ENCODE results near the gene DFFA. TPM values are rescaled to one million over a fixed set of nuclear protein-coding genes. Genes with fewer than 3 reads are reported as not detected.
A peak's percentile ranks its signal among the peaks of the same experiment; 100 is the strongest.

DFFA gene
- total RNA-seq, 1 experiment from 2014 or later = 94.1 TPM

DNA sequence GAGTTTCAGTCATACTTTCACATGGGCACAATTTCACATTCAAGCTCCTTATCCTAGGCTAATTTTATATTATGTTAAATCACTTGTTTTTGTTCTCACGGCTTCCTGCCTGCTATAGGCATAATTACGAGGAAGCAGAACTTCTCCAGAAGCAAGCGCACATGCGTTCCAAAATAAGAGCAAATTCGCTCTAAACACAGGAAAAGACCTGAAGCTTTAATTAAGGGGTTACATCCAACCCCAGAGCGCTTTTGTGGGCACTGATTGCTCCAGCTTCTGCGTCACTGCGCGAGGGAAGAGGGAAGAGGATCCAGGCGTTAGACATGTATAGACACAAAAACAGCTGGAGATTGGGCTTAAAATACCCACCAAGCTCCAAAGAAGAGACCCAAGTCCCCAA is 22.6 kb downstream of the DFFA start, which contains the start of gene CORT:
CORT (plus strand) TSS at position 281 of the 400 bp plus-strand sequence. CDS start 193 bp downstream, outside the sequence.
- Histone ChIP-seq H3K9me3 (ENCODE audit: control insufficient read depth, low read depth, low read length) (no peaks in the 10 kb centered on the region), H4K91ac (ENCODE audit: insufficient read length, low read depth, low read length) (no peak within 1 kb of the TSS), H4K8ac (replicated peaks; ENCODE audit: insufficient read length, low read depth, low read length) (no peak within 1 kb of the TSS), H3K27ac (ENCODE audit: insufficient read length, low read depth, low read length) (no peak within 1 kb of the TSS), H4K5ac (ENCODE audit: insufficient read length, low read depth, low read length) (no peak within 1 kb of the TSS), H3K18ac (ENCODE audit: insufficient read length, low read depth, low read length) (no peak within 1 kb of the TSS), H3K56ac (ENCODE audit: insufficient read length, low read depth, low read length) (no peak within 1 kb of the TSS), H2BK20ac (ENCODE audit: low read depth, low read length, poor library complexity, severe bottlenecking) (no peak within 1 kb of the TSS), H3K4me2 (ENCODE audit: insufficient read depth, insufficient read length, low read length) (no peak within 1 kb of the TSS), H2AFZ (ENCODE audit: low read length) (no peak within 1 kb of the TSS), H3K79me2 (ENCODE audit: insufficient read depth, low read length) (no peaks in the 10 kb centered on the region), H2BK15ac (ENCODE audit: low read depth, low read length) (no peak within 1 kb of the TSS), H3K23ac (ENCODE audit: insufficient read length, low read depth, low read length) (no peak within 1 kb of the TSS), H3K14ac (ENCODE audit: insufficient read depth, low read length) (no peak within 1 kb of the TSS), H3K23me2 (ENCODE audit: insufficient read length, low read depth, low read length, poor library complexity, severe bottlenecking) (no peaks in the 10 kb centered on the region), H3K27me3 (ENCODE audit: insufficient read depth, low read length) (no peaks in the 10 kb centered on the region), H4K20me1 (ENCODE audit: control insufficient read depth, insufficient read depth, insufficient read length) (no peaks in the 10 kb centered on the region), H2BK12ac (ENCODE audit: insufficient read length, low read depth, low read length) (no peak within 1 kb of the TSS), H2BK120ac (ENCODE audit: low read depth, low read length, poor library complexity, severe bottlenecking) (no peak within 1 kb of the TSS), H3T11ph (ENCODE audit: low read length) (no peak within 1 kb of the TSS), H2BK5ac (ENCODE audit: insufficient read length, low read length) (no peak within 1 kb of the TSS), H3K9ac (ENCODE audit: extremely low read depth, insufficient read length, low read length) (no peak within 1 kb of the TSS), H2AK5ac (ENCODE audit: insufficient read length, low read length) (no peak within 1 kb of the TSS), H3K79me1 (ENCODE audit: insufficient read depth, low read depth, low read length, poor library complexity, severe bottlenecking) (no peaks in the 10 kb centered on the region), H3K4me1 (ENCODE audit: insufficient read depth, low read length) (peaks cover 2% of the 10 kb centered on the region; the same call in 1 of the 2 replicates), H3K4ac (ENCODE audit: low read depth, low read length) (no peak within 1 kb of the TSS)
- H3K36me3 Mint-ChIP-seq (ENCODE audit: insufficient read depth in 1 of 3, low read depth in 3 of 3) = peaks cover 0 to 14% (median 7%) of the 10 kb centered on the region in 3 experiments; a peak in 5 of 7 replicates
- TF ChIP-seq, protein P1, sequence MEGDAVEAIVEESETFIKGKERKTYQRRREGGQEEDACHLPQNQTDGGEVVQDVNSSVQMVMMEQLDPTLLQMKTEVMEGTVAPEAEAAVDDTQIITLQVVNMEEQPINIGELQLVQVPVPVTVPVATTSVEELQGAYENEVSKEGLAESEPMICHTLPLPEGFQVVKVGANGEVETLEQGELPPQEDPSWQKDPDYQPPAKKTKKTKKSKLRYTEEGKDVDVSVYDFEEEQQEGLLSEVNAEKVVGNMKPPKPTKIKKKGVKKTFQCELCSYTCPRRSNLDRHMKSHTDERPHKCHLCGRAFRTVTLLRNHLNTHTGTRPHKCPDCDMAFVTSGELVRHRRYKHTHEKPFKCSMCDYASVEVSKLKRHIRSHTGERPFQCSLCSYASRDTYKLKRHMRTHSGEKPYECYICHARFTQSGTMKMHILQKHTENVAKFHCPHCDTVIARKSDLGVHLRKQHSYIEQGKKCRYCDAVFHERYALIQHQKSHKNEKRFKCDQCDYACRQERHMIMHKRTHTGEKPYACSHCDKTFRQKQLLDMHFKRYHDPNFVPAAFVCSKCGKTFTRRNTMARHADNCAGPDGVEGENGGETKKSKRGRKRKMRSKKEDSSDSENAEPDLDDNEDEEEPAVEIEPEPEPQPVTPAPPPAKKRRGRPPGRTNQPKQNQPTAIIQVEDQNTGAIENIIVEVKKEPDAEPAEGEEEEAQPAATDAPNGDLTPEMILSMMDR (conservative IDR thresholded peaks at IDR 0.05) = no peak
- H3K4me3 Mint-ChIP-seq = peak within 1 kb of the TSS in 1 of 2 experiments; percentile 5; a peak in 1 of 5 replicates
- WGBS (ENCODE audit: extremely low coverage, insufficient read length, low lambda C conversion rate) = no CpG with 5 or more reads among the region's 10 CpGs
- DNase-seq = no peak
- H3K27me3 Mint-ChIP-seq (ENCODE audit: low read depth) = no peaks in the 10 kb centered on the region
- H3K9me3 Mint-ChIP-seq = peaks cover 0 to 4% of the 10 kb centered on the region in 2 experiments; a peak in 1 of 5 replicates
- H3K4me1 Mint-ChIP-seq = peaks cover 19 to 23% of the 10 kb centered on the region in 2 experiments
- H3K27ac Mint-ChIP-seq = peak within 1 kb of the TSS; percentile 61 to 90 (median 70); a peak in 4 of 7 replicates
